Body of pancreas (tissue), 4 donors: Measurements from ENCODE around the gene MYADM. TPM values are rescaled to one million over a fixed set of nuclear protein-coding genes. Genes with fewer than 3 reads are reported as not detected.

Experiments used
- ATAC-seq: fragments of 150-250 bp; one replicate; pipeline ENCODE4 v1.9.1; 2016
- DNase-seq, 4 donors: peaks; one replicate each; pipeline ENCODE4 v3.0.0-alpha.2; 2019
- H3K27ac ChIP-seq, 4 donors: fragments of 200-600 bp; sonication (generic); 1 replicate in 3 of 4; 2 replicates in 1 of 4; pipeline versions ENCODE4 v1.5.1 to v1.6.1; 2016 to 2019; ENCODE audit warnings: mild to moderate bottlenecking in 1 of 4, mixed read lengths in 1 of 4, moderate library complexity in 1 of 4
- H3K27me3 ChIP-seq, 2 donors: fragments of 200-600 bp; sonication (generic); one replicate each; pipeline ENCODE4 v1.6.0; 2016; ENCODE audit warnings: mild to moderate bottlenecking in 1 of 2
- H3K36me3 ChIP-seq, 2 donors: fragments of 200-600 bp; sonication (generic); replicated peaks in 1 of 2; 2 replicates each; pipeline ENCODE4 v1.5.1; 2016; ENCODE audit warnings: low read depth in 2 of 2; ENCODE audit not compliant: insufficient read depth in 1 of 2
- H3K4me1 ChIP-seq: fragments of 200-600 bp; sonication (generic); one replicate; pipeline ENCODE4 v1.6.0; 2016
- H3K4me3 ChIP-seq, 2 donors: fragments of 200-600 bp; sonication (generic); 1 replicate in 1 of 2; 2 replicates in 1 of 2; pipeline ENCODE4 v1.5.1; 2016 to 2019
- H3K9me3 ChIP-seq, 3 donors: fragments of 200-600 bp; sonication (generic); 1 replicate in 2 of 3; 2 replicates in 1 of 3; pipeline ENCODE4 v1.5.1; 2016
- POLR2A ChIP-seq, 3 donors: fragments of 450-650 bp; IDR thresholded peaks; one replicate each; pipeline ENCODE4 v1.6.1; 2016; ENCODE audit warnings: antibody characterized with exemption in 3 of 3, mild to moderate bottlenecking in 2 of 3
- WGBS, 2 donors: methylation state at CpG; one replicate each; pipeline ENCODE4 v1.1.5; 2017; 5-methylcytosine and 5-hydroxymethylcytosine counted together
- intact Hi-C: fragments of 100-400 bp; cut with DNase I; formaldehyde crosslinking; loops from one replicate; pipeline ENCODE4 v1.15.1; 2023
- total RNA-seq, 2 donors: library from RNA; depleted of rRNA; stranded (reverse); fragments of >200 nt; gene quantifications; one replicate each; pipeline ENCODE4 v1.1.0, GENCODE V29; 2016
- TF ChIP-seq, protein P1 (sequence below), 7 experiments: fragments of 450-650 bp in 4 of 7; fragments of 200-600 bp in 3 of 7; sonication (generic) in 3 of 7; IDR thresholded peaks; one replicate each; pipeline ENCODE4 v1.5.1; 2016 to 2019; ENCODE audit warnings: antibody characterized with exemption in 7 of 7

MYADM gene
- total RNA-seq, 2 donors from 2014 or later: 12.2 to 30.0 TPM

DNA sequence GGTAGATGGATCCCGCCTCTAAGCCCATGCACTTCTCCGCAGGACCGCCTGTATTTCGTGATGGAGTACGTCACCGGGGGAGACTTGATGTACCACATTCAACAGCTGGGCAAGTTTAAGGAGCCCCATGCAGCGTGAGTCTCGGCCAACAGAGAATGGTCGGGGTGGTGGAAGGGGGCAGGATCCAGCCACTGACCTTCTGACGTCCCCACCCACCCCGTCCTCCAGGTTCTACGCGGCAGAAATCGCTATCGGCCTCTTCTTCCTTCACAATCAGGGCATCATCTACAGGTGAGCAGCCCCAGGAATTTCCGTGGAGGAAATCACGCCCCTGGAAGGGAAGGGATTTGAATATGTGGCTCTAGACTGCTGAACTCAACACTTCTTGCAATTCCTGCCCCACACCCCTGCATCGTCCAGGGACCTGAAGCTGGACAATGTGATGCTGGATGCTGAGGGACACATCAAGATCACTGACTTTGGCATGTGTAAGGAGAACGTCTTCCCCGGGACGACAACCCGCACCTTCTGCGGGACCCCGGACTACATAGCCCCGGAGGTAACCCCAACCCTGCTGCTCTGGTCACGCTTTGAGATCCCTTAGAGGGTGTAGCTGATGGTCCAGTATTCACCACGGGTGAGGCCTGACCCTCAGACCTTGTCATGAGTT lies 32.6 kb downstream of the MYADM start:
- 73 to 78% methylated on average over 14 to 26 of the region's 27 CpGs for WGBS, 2 donors
- intact Hi-C loops: no loop called here
- Histone ChIP-seq H3K4me1 (no peaks in the 10 kb centered on the region), H3K9me3 (no peaks in the 10 kb centered on the region), H3K4me3 (no peak overlapping the region), H3K27me3 (peaks cover 0 to 6% of the 10 kb centered on the region in 2 donors), H3K36me3 (no peaks in the 10 kb centered on the region), H3K27ac (no peak overlapping the region)
- no peak for ATAC-seq
- no peak for DNase-seq
- TF ChIP-seq, protein P1, sequence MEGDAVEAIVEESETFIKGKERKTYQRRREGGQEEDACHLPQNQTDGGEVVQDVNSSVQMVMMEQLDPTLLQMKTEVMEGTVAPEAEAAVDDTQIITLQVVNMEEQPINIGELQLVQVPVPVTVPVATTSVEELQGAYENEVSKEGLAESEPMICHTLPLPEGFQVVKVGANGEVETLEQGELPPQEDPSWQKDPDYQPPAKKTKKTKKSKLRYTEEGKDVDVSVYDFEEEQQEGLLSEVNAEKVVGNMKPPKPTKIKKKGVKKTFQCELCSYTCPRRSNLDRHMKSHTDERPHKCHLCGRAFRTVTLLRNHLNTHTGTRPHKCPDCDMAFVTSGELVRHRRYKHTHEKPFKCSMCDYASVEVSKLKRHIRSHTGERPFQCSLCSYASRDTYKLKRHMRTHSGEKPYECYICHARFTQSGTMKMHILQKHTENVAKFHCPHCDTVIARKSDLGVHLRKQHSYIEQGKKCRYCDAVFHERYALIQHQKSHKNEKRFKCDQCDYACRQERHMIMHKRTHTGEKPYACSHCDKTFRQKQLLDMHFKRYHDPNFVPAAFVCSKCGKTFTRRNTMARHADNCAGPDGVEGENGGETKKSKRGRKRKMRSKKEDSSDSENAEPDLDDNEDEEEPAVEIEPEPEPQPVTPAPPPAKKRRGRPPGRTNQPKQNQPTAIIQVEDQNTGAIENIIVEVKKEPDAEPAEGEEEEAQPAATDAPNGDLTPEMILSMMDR (IDR thresholded peaks at IDR 0.05): no peak
- TF ChIP-seq POLR2A (IDR thresholded peaks at IDR 0.05): no peak

DNA sequence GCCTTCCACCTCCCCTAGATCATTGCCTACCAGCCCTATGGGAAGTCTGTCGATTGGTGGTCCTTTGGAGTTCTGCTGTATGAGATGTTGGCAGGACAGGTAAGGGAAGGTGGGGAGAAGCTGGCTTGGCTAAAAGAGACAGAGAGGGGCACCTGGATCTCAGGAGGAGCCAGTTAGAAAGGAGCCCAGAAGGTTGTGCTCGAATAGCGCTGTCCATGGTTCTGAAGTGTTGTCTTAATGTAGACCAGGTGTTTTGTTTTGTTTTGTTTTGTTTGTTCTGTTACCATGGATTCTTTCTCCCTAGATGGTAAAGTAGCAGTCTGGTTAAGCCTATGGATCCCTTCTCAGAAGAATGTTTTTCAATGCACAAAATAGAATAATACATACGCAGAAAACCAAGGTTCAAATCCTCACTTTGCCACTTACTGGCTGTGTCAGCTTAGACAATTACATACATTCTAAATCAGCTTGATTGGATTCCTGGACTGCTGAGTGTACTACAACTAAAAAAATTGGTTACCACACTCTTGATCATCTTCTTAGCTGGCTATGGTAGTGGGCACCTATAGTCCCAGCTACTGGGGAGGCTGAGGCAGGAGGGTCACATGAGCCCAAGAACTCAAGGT lies 35.5 kb downstream of the MYADM start:
- H3K4me1 ChIP-seq: peaks cover 3% of the 10 kb centered on the region
- peaks cover 0 to 24% of the 10 kb centered on the region in 2 donors for H3K27me3 ChIP-seq
- H3K27ac ChIP-seq: no peak overlapping the region
- no peaks in the 10 kb centered on the region for H3K36me3 ChIP-seq
- WGBS, 2 donors: 30 to 42% methylated on average over 4 of the region's 4 CpGs
- ATAC-seq (no peak), DNase-seq (peak in 3 of 4 donors; percentile 39 to 45 (median 40))
- intact Hi-C loops: no loop called here
- TF ChIP-seq, protein P1 (IDR thresholded peaks at IDR 0.05): no peak
- TF ChIP-seq POLR2A (IDR thresholded peaks at IDR 0.05): no peak
- no peak overlapping the region for H3K4me3 ChIP-seq
- no peaks in the 10 kb centered on the region for H3K9me3 ChIP-seq

DNA sequence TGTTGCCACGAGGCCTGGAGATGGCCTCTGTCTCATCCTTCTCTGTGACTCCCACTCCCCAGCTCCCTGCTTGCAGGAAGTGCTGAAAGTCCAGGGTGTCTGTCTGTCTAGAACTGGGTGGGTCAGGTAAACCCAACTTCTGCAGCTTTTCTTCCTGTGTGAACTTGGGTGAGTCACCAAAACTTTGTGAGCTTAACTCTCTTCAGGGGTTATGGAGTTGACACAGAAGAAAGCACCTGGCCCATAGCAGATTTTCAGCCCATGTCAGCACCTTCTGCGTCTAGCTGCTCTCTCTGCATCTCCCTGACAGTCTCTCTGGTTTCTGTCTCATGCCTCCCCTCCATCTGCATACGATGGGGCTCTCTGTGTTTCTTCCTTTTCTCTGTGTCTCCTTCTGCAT lies 37.2 kb downstream of the MYADM start:
- intact Hi-C loops: no loop called here
- no peak for ATAC-seq
- TF ChIP-seq POLR2A (IDR thresholded peaks at IDR 0.05): no peak
- TF ChIP-seq, protein P1 (IDR thresholded peaks at IDR 0.05): no peak
- Histone ChIP-seq H3K36me3 (no peaks in the 10 kb centered on the region), H3K4me1 (peaks cover 9% of the 10 kb centered on the region), H3K27ac (no peak overlapping the region), H3K4me3 (no peak overlapping the region), H3K27me3 (peaks cover 0 to 38% of the 10 kb centered on the region in 2 donors), H3K9me3 (no peaks in the 10 kb centered on the region)
- 12 to 18% methylated on average over 3 of the region's 3 CpGs for WGBS, 2 donors
- no peak for DNase-seq

DNA sequence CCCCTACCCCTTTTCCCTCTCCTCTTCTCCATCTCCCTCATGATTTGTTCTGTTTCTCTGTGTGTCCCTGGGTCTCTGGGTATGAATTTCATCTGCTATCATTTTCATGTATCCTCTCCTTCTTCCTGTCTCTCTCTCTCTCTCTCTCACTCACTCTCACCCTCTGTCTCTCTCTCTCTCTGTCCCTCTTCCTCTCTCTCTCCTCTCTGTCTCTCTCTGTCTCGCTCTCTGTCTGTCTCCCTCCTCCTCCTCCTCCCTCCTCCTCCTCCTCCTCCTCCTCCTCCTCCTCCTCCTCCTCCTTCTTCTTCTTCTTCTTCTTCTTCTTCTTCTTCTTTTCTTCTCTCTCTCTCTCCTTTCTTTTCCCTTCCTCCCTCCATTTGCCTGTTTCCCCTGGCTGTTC lies 38.1 kb downstream of the MYADM start:
- ATAC-seq: no peak
- no peaks in the 10 kb centered on the region for H3K9me3 ChIP-seq
- TF ChIP-seq, protein P1 (IDR thresholded peaks at IDR 0.05): no peak
- TF ChIP-seq POLR2A (IDR thresholded peaks at IDR 0.05): no peak
- no peak overlapping the region for H3K27ac ChIP-seq
- H3K27me3 ChIP-seq: peaks cover 0 to 45% of the 10 kb centered on the region in 2 donors
- no peaks in the 10 kb centered on the region for H3K36me3 ChIP-seq
- no peak for DNase-seq
- intact Hi-C loops: no loop called here
- WGBS, 2 donors: 27 to 67% methylated on average over 1 of the region's 1 CpG
- H3K4me3 ChIP-seq: no peak overlapping the region
- peaks cover 9% of the 10 kb centered on the region for H3K4me1 ChIP-seq
